ENCODE results near the gene OXT. TPM values are rescaled to one million over a fixed set of nuclear protein-coding genes. Genes with fewer than 3 reads are reported as not detected.

OXT gene
- total RNA-seq, 3 donors from 2014 or later (not counting 1 experiment from before 2014, with no cell fraction given): not detected

GRCh38 chr20:3045816-3046676, 25.4 kb upstream of the OXT start, which contains the start of gene MRPS26:
Gene MRPS26 (plus strand): TSS chr20:3046052. CDS start chr20:3046069, 17 bp downstream.
- TF ChIP-seq CTCF (IDR thresholded peaks at IDR 0.05): no peak
- peak; percentile 77 to 84 for DNase-seq
- H3K4me1 Mint-ChIP-seq: peaks cover 13 to 26% of the 10 kb centered on the region in 2 donors
- ATAC-seq: peak; percentile 84 to 95 (median 89)
- peak within 1 kb of the TSS; percentile 77 to 86 for H3K27ac Mint-ChIP-seq
- Histone ChIP-seq H3K27ac (ENCODE audit: low read length) (peak within 1 kb of the TSS; percentile 74), H3K27me3 (ENCODE audit: control insufficient read depth, insufficient read depth, low read length) (no peaks in the 10 kb centered on the region), H3K4me1 (ENCODE audit: control insufficient read depth, insufficient read depth, low read length) (peaks cover 22% of the 10 kb centered on the region), H3K4me3 (ENCODE audit: low read length) (peak within 1 kb of the TSS; percentile 63), H3K9me3 (ENCODE audit: control insufficient read depth, insufficient read depth, low read length) (no peaks in the 10 kb centered on the region), H3K36me3 (ENCODE audit: control insufficient read depth, insufficient read depth, low read length) (peaks cover 17% of the 10 kb centered on the region)
- intact Hi-C loops (cut with micrococcal nuclease): no loop called here
- WGBS (ENCODE audit: insufficient coverage): under 1% methylated on average over 104 of the region's 104 CpGs
- peak within 1 kb of the TSS; percentile 87 for H3K4me3 Mint-ChIP-seq
- H3K27me3 Mint-ChIP-seq (ENCODE audit: low read depth in 2 of 2): no peaks in the 10 kb centered on the region
- H3K36me3 Mint-ChIP-seq: no peaks in the 10 kb centered on the region
- no peaks in the 10 kb centered on the region for H3K9me3 Mint-ChIP-seq

- Mint-ChIP-seq H3K4me1 (peaks cover 13 to 26% of the 10 kb centered on the region in 2 donors), H3K9me3 (no peaks in the 10 kb centered on the region), H3K27ac (peak overlapping the region in 1 of 2 donors; percentile 86), H3K27me3 (ENCODE audit: low read depth in 2 of 2) (no peaks in the 10 kb centered on the region), H3K36me3 (no peaks in the 10 kb centered on the region), H3K4me3 (peak overlapping the region; percentile 87)
- ATAC-seq: no peak
- H3K27ac ChIP-seq (ENCODE audit: low read length): no peak overlapping the region
- DNase-seq: no peak
- intact Hi-C loops (cut with micrococcal nuclease): no loop called here
- H3K9me3 ChIP-seq (ENCODE audit: control insufficient read depth, insufficient read depth, low read length): no peaks in the 10 kb centered on the region
- no peaks in the 10 kb centered on the region for H3K27me3 ChIP-seq (ENCODE audit: control insufficient read depth, insufficient read depth, low read length)
- peaks cover 22% of the 10 kb centered on the region for H3K4me1 ChIP-seq (ENCODE audit: control insufficient read depth, insufficient read depth, low read length)
- H3K36me3 ChIP-seq (ENCODE audit: control insufficient read depth, insufficient read depth, low read length): peaks cover 17% of the 10 kb centered on the region
- 52% methylated on average over 39 of the region's 39 CpGs for WGBS (ENCODE audit: insufficient coverage)
- peak overlapping the region; percentile 63 for H3K4me3 ChIP-seq (ENCODE audit: low read length)
- no peak for TF ChIP-seq CTCF (IDR thresholded peaks at IDR 0.05)
These were observed 24.6 kb upstream of the OXT start for GRCh38 chr20:3046677-3047462.

GRCh38 chr20:3047486-3048419, 23.7 kb upstream of the OXT start:
- intact Hi-C loops (cut with micrococcal nuclease): no loop called here
- ATAC-seq: no peak

More at GRCh38 chr20:3047486-3048419, 23.7 kb upstream of the OXT start:
- H3K9me3 Mint-ChIP-seq: no peaks in the 10 kb centered on the region
- no peaks in the 10 kb centered on the region for H3K36me3 Mint-ChIP-seq
- Histone ChIP-seq H3K4me1 (ENCODE audit: control insufficient read depth, insufficient read depth, low read length) (peaks cover 22% of the 10 kb centered on the region), H3K27ac (ENCODE audit: low read length) (no peak overlapping the region), H3K4me3 (ENCODE audit: low read length) (no peak overlapping the region), H3K27me3 (ENCODE audit: control insufficient read depth, insufficient read depth, low read length) (no peaks in the 10 kb centered on the region), H3K9me3 (ENCODE audit: control insufficient read depth, insufficient read depth, low read length) (no peaks in the 10 kb centered on the region), H3K36me3 (ENCODE audit: control insufficient read depth, insufficient read depth, low read length) (peaks cover 17% of the 10 kb centered on the region)
- no peak for TF ChIP-seq CTCF (IDR thresholded peaks at IDR 0.05)
- 96% methylated on average over 13 of the region's 14 CpGs for WGBS (ENCODE audit: insufficient coverage)
- no peak for DNase-seq
- H3K4me3 Mint-ChIP-seq: peak overlapping the region; percentile 60
- H3K27me3 Mint-ChIP-seq (ENCODE audit: low read depth in 2 of 2): no peaks in the 10 kb centered on the region
- no peak overlapping the region for H3K27ac Mint-ChIP-seq
- peaks cover 13 to 26% of the 10 kb centered on the region in 2 donors for H3K4me1 Mint-ChIP-seq
